CD4-positive, alpha-beta T cell (primary cell): ENCODE results near the gene EMILIN3. TPM values are rescaled to one million over a fixed set of nuclear protein-coding genes. Genes with fewer than 3 reads are reported as not detected.

ENCODE experiments used
- ATAC-seq: fragments of 200-7000 bp; cut with Tn5 transposase; one replicate; pipeline ENCODE4 v1.10.0; 2022; ENCODE audit warnings: mild to moderate bottlenecking; ENCODE audit not compliant: poor library complexity
- CTCF ChIA-PET: fragments of 350-600 bp; sonication (Branson Sonifier 250); formaldehyde crosslinking; loops from one replicate; lab custom pipeline; 2021; ENCODE audit warnings: antibody characterized with exemption, inconsistent platforms; lab: Charles Lee
- POLR2A ChIA-PET: fragments of 350-600 bp; sonication (Branson Sonifier 250); formaldehyde crosslinking; loops from one replicate; lab custom pipeline; 2021; ENCODE audit warnings: antibody characterized with exemption, inconsistent platforms; lab: Charles Lee
- DNase-seq, 14 experiments: peaks; one replicate each; pipeline ENCODE4 v3.0.0-alpha.2; 2013 to 2020; ENCODE audit warnings: mixed read lengths in 2 of 14
- H3K27ac ChIP-seq, 2 donors: one replicate each; pipeline versions ENCODE4 v1.5.1 to v1.7.0; 2013; ENCODE audit warnings: low read length in 2 of 2, low read depth in 1 of 2, mild to moderate bottlenecking in 1 of 2
- H3K27me3 ChIP-seq, 2 experiments: 1 replicate in 1 of 2; 2 replicates in 1 of 2; pipeline versions ENCODE4 v1.6.1 to v1.7.0; 2013; ENCODE audit warnings: low read length in 2 of 2, control low read depth in 1 of 2, mild to moderate bottlenecking in 1 of 2, moderate library complexity in 1 of 2; ENCODE audit not compliant: insufficient read depth in 2 of 2, control insufficient read depth in 1 of 2
- H3K36me3 ChIP-seq: one replicate; pipeline ENCODE4 v1.6.1; 2013; ENCODE audit warnings: low read length, control low read depth; ENCODE audit not compliant: insufficient read depth
- H3K4me1 ChIP-seq: one replicate; pipeline ENCODE4 v1.6.1; 2013; ENCODE audit warnings: low read length, control low read depth; ENCODE audit not compliant: insufficient read depth
- H3K4me3 ChIP-seq: one replicate; pipeline ENCODE4 v1.5.1; 2013; ENCODE audit warnings: mild to moderate bottlenecking, low read length, moderate library complexity
- H3K9me3 ChIP-seq, 2 experiments: 1 replicate in 1 of 2; 2 replicates in 1 of 2; pipeline versions ENCODE4 v1.6.1 to v1.7.0; 2013; ENCODE audit warnings: low read length in 2 of 2, mild to moderate bottlenecking in 2 of 2, control low read depth in 1 of 2, moderate library complexity in 1 of 2; ENCODE audit not compliant: control insufficient read depth in 1 of 2, insufficient read depth in 1 of 2
- H3K27ac Mint-ChIP-seq: one replicate; pipeline ENCODE4 v1.8.0; 2020; ENCODE audit warnings: mixed read lengths
- H3K27me3 Mint-ChIP-seq: one replicate; pipeline ENCODE4 v1.8.0; 2021; ENCODE audit warnings: mixed read lengths
- H3K36me3 Mint-ChIP-seq: one replicate; pipeline ENCODE4 v1.8.0; 2021; ENCODE audit warnings: low read depth, mixed read lengths
- H3K4me1 Mint-ChIP-seq: one replicate; pipeline ENCODE4 v1.8.0; 2021; ENCODE audit warnings: low read depth, mixed read lengths
- H3K4me3 Mint-ChIP-seq: one replicate; pipeline ENCODE4 v1.8.0; 2020; ENCODE audit warnings: mild to moderate bottlenecking, mixed read lengths
- H3K9me3 Mint-ChIP-seq: one replicate; pipeline ENCODE4 v1.8.0; 2020; ENCODE audit warnings: mixed read lengths
- intact Hi-C, 2 experiments: fragments of 100-400 bp; cut with DNase I in 1 of 2; cut with micrococcal nuclease in 1 of 2; formaldehyde crosslinking; loops; one replicate each; pipeline versions ENCODE4 v1.15.1 to v1.9.0; 2023 to 2025; cut with DNase I, micrococcal nuclease
- total RNA-seq, 174 experiments: library from RNA in 2 of 174; stranded (reverse) in 2 of 174; gene quantifications; one replicate each; pipeline ENCODE4 v1.2.3 and lab custom pipeline; 2021 to 2026
- TF ChIP-seq, protein P1 (sequence below): fragments of 200-600 bp; IDR thresholded peaks from one replicate; pipeline ENCODE4 v1.8.0; 2022; ENCODE audit warnings: antibody characterized with exemption, mild to moderate bottlenecking

EMILIN3 gene
- total RNA-seq, 2 experiments from 2014 or later = 0.11 to 0.22 TPM

DNA sequence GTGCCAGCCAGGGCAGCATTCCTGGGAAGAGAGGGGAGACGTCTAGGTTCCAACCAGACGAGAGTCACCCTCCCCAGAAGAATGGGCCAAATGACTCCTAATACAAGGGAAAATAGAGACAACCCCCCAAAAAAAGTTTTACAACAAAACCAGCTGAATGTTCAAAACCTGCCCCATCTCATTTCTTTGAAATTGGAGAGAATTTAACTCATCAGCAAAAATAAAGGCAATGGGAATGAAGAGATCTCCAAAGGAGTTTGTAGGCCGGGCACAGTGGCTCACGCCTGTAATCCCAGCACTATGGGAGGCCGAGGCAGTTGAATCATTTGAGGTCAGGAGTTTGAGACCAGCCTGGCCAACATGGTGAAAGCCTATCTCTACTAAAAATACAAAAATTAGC, 9.7 kb upstream of the EMILIN3 start:
- H3K9me3 ChIP-seq = peaks cover 2 to 21% of the 10 kb centered on the region in 2 experiments
- peaks cover 41% of the 10 kb centered on the region for H3K27me3 Mint-ChIP-seq
- TF ChIP-seq, protein P1, sequence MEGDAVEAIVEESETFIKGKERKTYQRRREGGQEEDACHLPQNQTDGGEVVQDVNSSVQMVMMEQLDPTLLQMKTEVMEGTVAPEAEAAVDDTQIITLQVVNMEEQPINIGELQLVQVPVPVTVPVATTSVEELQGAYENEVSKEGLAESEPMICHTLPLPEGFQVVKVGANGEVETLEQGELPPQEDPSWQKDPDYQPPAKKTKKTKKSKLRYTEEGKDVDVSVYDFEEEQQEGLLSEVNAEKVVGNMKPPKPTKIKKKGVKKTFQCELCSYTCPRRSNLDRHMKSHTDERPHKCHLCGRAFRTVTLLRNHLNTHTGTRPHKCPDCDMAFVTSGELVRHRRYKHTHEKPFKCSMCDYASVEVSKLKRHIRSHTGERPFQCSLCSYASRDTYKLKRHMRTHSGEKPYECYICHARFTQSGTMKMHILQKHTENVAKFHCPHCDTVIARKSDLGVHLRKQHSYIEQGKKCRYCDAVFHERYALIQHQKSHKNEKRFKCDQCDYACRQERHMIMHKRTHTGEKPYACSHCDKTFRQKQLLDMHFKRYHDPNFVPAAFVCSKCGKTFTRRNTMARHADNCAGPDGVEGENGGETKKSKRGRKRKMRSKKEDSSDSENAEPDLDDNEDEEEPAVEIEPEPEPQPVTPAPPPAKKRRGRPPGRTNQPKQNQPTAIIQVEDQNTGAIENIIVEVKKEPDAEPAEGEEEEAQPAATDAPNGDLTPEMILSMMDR = no peak
- H3K27ac ChIP-seq = no peak overlapping the region
- peaks cover 11 to 21% of the 10 kb centered on the region in 2 experiments for H3K27me3 ChIP-seq
- H3K4me1 Mint-ChIP-seq = peaks cover 15% of the 10 kb centered on the region
- no peaks in the 10 kb centered on the region for H3K36me3 ChIP-seq
- no peak overlapping the region for H3K4me3 ChIP-seq
- H3K4me3 Mint-ChIP-seq = no peak overlapping the region
- POLR2A ChIA-PET = no interaction called here
- H3K4me1 ChIP-seq = no peaks in the 10 kb centered on the region
- ATAC-seq = no peak
- H3K27ac Mint-ChIP-seq = no peak overlapping the region
- H3K36me3 Mint-ChIP-seq = no peaks in the 10 kb centered on the region
- intact Hi-C loops = no loop called here
- DNase-seq = no peak
- CTCF ChIA-PET = no interaction called here
- H3K9me3 Mint-ChIP-seq = peaks cover 1% of the 10 kb centered on the region

DNA sequence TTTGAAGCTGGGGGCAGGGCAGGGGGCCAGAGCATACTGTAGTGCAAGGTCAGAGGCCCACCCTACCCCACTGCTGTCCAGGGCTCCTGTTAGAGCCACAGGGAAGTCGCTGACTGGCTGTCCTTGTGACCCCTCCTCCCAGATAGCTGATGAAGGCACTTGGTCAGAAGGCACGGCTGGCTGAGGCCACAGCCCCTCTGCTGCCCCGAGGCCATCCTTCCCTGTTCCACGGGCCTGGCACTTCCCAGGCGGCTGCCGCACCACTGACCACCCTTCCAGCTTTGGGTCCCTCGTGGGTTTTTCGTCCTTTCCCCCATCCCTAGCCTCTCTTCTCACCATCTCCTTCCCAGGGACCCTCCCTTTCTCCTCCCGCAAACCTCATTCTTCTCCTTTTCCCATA, 9.2 kb upstream of the EMILIN3 start:
- Mint-ChIP-seq H3K4me1 (peaks cover 13% of the 10 kb centered on the region), H3K4me3 (no peak overlapping the region), H3K36me3 (no peaks in the 10 kb centered on the region), H3K27ac (no peak overlapping the region), H3K27me3 (peaks cover 46% of the 10 kb centered on the region), H3K9me3 (peaks cover 5% of the 10 kb centered on the region)
- no peak overlapping the region for H3K4me3 ChIP-seq
- DNase-seq = no peak
- no peak for ATAC-seq
- H3K9me3 ChIP-seq = peaks cover 6 to 26% of the 10 kb centered on the region in 2 experiments
- H3K36me3 ChIP-seq = no peaks in the 10 kb centered on the region
- ChIA-PET POLR2A (no interaction called here), CTCF (no interaction called here)
- peaks cover 10 to 21% of the 10 kb centered on the region in 2 experiments for H3K27me3 ChIP-seq
- TF ChIP-seq, protein P1 = no peak
- H3K4me1 ChIP-seq = no peaks in the 10 kb centered on the region
- intact Hi-C loops = no loop called here
- H3K27ac ChIP-seq = no peak overlapping the region

DNA sequence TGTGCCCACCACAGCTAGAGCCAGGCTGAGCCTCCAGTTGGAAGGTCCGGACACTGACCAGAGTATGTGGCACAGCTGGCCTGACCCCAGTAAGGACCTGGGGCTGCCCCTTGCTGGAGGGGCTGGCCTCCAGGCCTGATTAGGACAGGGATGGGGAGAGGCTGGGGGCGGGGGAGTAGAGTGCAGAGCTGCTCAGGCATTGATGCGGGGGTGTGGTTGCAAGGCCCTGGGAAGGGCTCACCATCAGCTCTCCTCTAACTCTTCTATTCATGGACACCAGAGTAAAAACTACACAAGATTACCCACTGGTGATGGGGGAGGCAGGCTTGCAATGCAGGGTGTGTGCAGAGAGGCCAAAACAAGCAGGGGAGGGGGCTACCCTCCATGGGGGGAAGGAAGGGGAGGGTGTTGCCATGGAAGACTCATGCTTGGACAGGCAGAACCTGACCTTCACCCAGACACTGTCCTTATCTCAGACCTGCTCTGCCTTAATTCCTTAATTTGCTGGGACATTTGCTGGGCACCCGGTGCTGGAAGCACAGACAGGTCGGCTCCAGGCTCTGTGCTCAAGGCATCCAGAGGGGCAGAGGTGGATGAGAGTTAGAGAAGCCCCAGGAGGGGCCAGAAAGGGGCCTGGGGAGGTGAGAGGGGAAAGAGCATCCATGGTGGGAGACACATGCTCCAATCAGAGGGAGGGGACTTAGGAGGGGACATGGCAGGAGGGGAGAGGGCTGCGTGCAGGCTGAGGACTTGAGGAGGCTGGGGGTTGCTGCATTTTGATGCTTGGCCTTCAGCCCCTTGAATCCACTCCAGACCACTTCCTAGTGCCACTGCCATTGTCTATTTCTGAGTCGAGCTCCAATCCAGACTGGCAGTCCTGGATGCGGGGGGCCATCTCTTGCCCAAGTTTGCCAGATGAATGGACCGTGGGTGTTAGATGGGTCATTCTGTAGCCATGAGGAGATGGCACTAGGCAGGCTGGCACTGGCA, 7.6 kb upstream of the EMILIN3 start:
- intact Hi-C loops = no loop called here
- ChIA-PET POLR2A (no interaction called here), CTCF (no interaction called here)
- Histone ChIP-seq H3K27ac (no peak overlapping the region), H3K36me3 (no peaks in the 10 kb centered on the region), H3K9me3 (peaks cover 6 to 29% of the 10 kb centered on the region in 2 experiments), H3K4me1 (no peaks in the 10 kb centered on the region), H3K4me3 (no peak overlapping the region), H3K27me3 (peaks cover 11 to 28% of the 10 kb centered on the region in 2 experiments)
- Mint-ChIP-seq H3K36me3 (no peaks in the 10 kb centered on the region), H3K9me3 (peaks cover 5% of the 10 kb centered on the region), H3K4me1 (no peaks in the 10 kb centered on the region), H3K27me3 (peaks cover 46% of the 10 kb centered on the region), H3K27ac (no peak overlapping the region), H3K4me3 (no peak overlapping the region)
- no peak for DNase-seq
- TF ChIP-seq, protein P1 = no peak
- ATAC-seq = no peak
